Endothelial cell of umbilical vein (primary cell): ENCODE measurements around the gene EXOC1.

Source experiments
- CTCF ChIP-seq, 2 donors: IDR thresholded peaks; 1 replicate in 1 of 2; 2 replicates in 1 of 2; pipeline ENCODE4 v1.5.1; 2011; ENCODE audit warnings: low read length in 2 of 2, mild to moderate bottlenecking in 2 of 2, moderate library complexity in 2 of 2, control low read depth in 1 of 2, inconsistent platforms in 1 of 2, low read depth in 1 of 2; ENCODE audit not compliant: insufficient read depth in 1 of 2; ENCODE audit errors: extremely low read depth in 1 of 2
- EZH2 ChIP-seq: IDR thresholded peaks from 2 replicates; pipeline ENCODE4 v1.6.1; 2012; ENCODE audit warnings: borderline replicate concordance, low read depth, mild to moderate bottlenecking, moderate library complexity, low read length, inconsistent platforms; ENCODE audit not compliant: severe bottlenecking
- POLR2A ChIP-seq: IDR thresholded peaks from 2 replicates; pipeline ENCODE4 v1.6.1; 2012; ENCODE audit warnings: low read depth, mild to moderate bottlenecking, control low read depth, low read length
- POLR2AphosphoS5 ChIP-seq: IDR thresholded peaks from 2 replicates; pipeline ENCODE4 v1.6.1; 2012; ENCODE audit warnings: low read depth, mild to moderate bottlenecking, control low read depth, low read length, moderate library complexity; ENCODE audit not compliant: insufficient read depth

- no peak for TF ChIP-seq CTCF (IDR thresholded peaks at IDR 0.05; ENCODE audit: extremely low read depth in 1 of 2, insufficient read depth in 1 of 2, low read depth in 1 of 2, low read length in 2 of 2)
- no peak for TF ChIP-seq POLR2AphosphoS5
- TF ChIP-seq EZH2 = no peak
- TF ChIP-seq POLR2A = no peak
Measured at GRCh38 chr4:55865228-55865806, 11.9 kb downstream of the EXOC1 start.
